GM19025 (cell line): ENCODE results near the gene FAM162B.
"Not testable (repeated sequence)": the region's sequence is repeated elsewhere in the genome, so short reads cannot be mapped to it uniquely, and the experiment has no call there.

Experiments used
- ATAC-seq: cut with Tn5 transposase; IDR thresholded peaks from one replicate; pipeline ENCODE4 v1.9.1; 2021; ENCODE audit warnings: mild to moderate bottlenecking, low read depth, moderate library complexity; ENCODE audit not compliant: unreplicated experiment

FAM162B gene

GRCh38 chr6:116764961-116765841, at the start of gene FAM162B:
TSS of gene FAM162B (minus strand) at chr6:116765719. CDS start at chr6:116765576, 143 bp downstream.
- ATAC-seq: no peak

- ATAC-seq: no peak
Measured at GRCh38 chr6:116812051-116812650, 46.6 kb upstream of the FAM162B start.

- ATAC-seq: no peak
Measured at GRCh38 chr6:116801971-116802370, 36.5 kb upstream of the FAM162B start.

- ATAC-seq: no peak
Measured at GRCh38 chr6:116799945-116800344, 34.4 kb upstream of the FAM162B start.

- ATAC-seq: no peak
Measured at GRCh38 chr6:116797585-116797984, 32.1 kb upstream of the FAM162B start.

GRCh38 chr6:116793224-116793623, 27.7 kb upstream of the FAM162B start:
- no peak for ATAC-seq

GRCh38 chr6:116783852-116784251, 18.3 kb upstream of the FAM162B start:
- no peak for ATAC-seq

- ATAC-seq: no peak
Measured at GRCh38 chr6:116779573-116780164, 14.2 kb upstream of the FAM162B start.

GRCh38 chr6:116773886-116774285, 8.4 kb upstream of the FAM162B start:
- no peak for ATAC-seq

- ATAC-seq: no peak
Measured at GRCh38 chr6:116772450-116772849, 6.9 kb upstream of the FAM162B start.

- ATAC-seq: no peak
Measured at GRCh38 chr6:116767715-116768114, 2.2 kb upstream of the FAM162B start.

GRCh38 chr6:116766506-116767176, 1.1 kb upstream of the FAM162B start:
- ATAC-seq: no peak

- no peak for ATAC-seq
Measured at GRCh38 chr6:116764629-116764960, 924 bp downstream of the FAM162B start.

- ATAC-seq: no peak
Measured at GRCh38 chr6:116763906-116764628, 1.5 kb downstream of the FAM162B start.

- no peak for ATAC-seq
Measured at GRCh38 chr6:116763048-116763447, 2.5 kb downstream of the FAM162B start.

GRCh38 chr6:116762235-116762634, 3.3 kb downstream of the FAM162B start:
- no peak for ATAC-seq

GRCh38 chr6:116761779-116762178, 3.7 kb downstream of the FAM162B start:
- no peak for ATAC-seq

GRCh38 chr6:116745176-116745575, 20.3 kb downstream of the FAM162B start:
- no peak for ATAC-seq

GRCh38 chr6:116741571-116741970, 23.9 kb downstream of the FAM162B start:
- ATAC-seq: no peak

GRCh38 chr6:116740486-116740885, 25.0 kb downstream of the FAM162B start:
- ATAC-seq: not testable (repeated sequence)
